HG03442 (cell line): ENCODE measurements around the gene ZFP90.
"Not testable (repeated sequence)": the region's sequence is repeated elsewhere in the genome, so short reads cannot be mapped to it uniquely, and the experiment has no call there.

Experiments used
- ATAC-seq: cut with Tn5 transposase; IDR thresholded peaks from one replicate; pipeline ENCODE4 v1.9.1; 2021; ENCODE audit warnings: mild to moderate bottlenecking, moderate library complexity; ENCODE audit not compliant: unreplicated experiment

Gene ZFP90

DNA sequence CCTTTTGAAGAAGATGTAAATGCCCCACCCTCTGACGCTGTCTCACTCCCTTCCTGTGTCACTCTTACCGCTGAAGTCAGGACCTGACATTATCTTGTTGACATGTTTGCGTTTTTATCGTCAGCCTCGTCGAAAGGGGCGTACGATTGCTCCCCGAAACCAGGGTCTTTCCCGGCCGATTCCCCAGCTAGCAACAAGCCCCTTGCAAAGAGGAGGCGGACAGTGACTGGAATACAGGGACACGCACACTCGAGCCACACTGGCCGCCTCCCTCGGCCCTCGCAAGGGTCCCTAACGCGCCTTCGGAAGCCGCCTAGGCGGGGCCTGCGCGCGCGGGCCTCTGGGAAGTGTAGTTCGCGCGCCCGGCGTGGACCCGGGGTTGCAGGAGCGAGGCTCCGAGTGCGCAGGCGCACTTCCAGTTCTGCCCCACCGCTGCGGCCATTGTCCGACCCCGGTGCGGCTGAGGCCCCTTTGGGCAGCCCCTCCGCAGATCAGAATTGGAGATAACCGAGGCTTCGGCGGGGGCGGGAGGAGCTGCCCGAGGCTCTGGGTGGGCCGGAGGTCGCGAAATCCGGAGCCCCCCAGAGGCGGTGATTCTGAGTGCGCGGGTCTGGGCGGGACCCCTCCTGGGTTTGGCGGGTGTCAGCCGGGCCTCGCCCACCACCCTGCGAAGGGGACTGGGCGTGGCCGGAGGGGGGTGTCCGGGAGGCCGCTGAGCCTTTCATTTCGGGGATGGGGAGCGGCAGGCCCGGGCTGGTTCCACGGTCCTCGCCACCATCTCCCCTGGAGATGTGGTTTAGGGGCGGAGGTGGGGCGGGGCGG is at the start of gene ZFP90:
TSS of gene ZFP90 (plus strand) at position 412 of the 822 bp plus-strand sequence. CDS start 502 bp downstream, outside the sequence.
- peak; percentile 85 for ATAC-seq

DNA sequence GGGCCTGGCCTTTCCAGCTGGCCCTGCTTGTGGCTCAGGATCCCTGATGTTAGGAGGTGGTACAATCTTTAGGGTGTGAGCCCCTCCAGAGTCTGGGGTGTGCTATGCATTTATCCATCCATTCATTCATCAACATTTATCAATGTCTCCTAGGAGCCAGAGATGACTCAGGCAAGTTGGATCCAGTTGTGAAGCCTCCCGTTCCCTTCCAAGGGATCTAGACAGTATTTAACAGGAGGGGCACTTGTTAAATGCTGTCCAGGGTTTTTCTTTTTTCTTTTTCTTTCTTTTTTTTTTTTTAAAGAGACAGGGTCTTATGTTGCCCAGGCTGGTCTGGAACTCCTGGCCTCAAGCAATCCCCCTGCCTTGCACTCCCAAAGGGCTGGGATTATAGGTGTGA is 48.7 kb upstream of the ZFP90 start:
- no peak for ATAC-seq

DNA sequence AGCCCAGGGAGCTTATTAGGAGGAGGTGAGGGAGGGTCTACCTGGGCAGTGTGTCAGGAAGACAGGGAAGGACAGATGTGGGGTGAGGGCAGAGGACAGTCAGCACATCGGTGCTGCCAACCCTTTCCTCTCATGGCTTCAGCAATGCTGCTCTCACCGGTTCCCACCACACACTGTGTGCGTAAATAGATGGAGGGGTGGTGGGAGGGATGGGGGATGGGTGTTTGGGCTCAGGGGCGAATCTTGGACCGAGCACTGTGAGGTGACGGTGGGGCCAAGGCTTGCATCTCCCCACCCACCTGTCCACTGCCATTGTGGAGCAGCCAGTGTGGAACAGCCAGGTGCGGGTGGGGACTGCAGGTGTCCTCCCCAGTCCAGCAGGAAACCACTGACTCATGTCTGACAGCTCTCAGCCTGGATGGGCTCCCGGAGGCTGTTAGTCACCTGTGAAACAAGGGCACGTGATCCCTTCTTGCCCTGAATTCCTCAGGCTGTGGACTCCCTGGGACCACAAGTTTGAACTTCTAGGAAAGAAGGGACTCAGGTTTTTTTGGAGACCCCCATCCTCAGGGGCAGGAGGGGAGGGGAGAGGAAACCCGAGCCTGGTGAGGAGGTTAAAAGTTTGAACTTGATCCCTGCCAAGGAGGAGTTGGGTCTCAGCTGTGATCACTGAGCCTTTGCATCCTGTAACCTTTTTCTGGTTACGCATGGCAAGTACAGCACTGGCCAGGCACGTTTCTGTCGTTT is 48.1 kb upstream of the ZFP90 start:
- no peak for ATAC-seq

GRCh38 chr16:68491576-68491950 is 47.5 kb upstream of the ZFP90 start:
- no peak for ATAC-seq

DNA sequence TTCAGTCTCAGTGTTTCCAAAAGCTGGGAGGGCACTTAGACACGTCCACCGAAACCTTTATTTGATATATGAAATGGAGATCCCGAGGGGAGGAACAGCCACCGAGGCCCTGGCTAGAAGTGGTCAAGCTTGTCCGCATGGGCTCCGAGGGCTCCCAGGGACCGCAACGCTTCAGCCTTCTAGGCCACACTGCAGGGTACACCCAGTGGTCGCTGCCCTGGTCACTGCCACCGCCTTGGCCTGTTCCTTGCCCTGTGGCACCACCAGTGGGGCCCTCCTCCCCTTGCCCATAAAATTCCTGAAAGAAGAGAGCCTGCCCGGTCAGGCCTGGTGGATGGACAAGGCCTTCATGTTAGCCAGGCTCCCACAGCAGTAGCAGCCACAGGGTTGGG is 46.9 kb upstream of the ZFP90 start:
- ATAC-seq = no peak

DNA sequence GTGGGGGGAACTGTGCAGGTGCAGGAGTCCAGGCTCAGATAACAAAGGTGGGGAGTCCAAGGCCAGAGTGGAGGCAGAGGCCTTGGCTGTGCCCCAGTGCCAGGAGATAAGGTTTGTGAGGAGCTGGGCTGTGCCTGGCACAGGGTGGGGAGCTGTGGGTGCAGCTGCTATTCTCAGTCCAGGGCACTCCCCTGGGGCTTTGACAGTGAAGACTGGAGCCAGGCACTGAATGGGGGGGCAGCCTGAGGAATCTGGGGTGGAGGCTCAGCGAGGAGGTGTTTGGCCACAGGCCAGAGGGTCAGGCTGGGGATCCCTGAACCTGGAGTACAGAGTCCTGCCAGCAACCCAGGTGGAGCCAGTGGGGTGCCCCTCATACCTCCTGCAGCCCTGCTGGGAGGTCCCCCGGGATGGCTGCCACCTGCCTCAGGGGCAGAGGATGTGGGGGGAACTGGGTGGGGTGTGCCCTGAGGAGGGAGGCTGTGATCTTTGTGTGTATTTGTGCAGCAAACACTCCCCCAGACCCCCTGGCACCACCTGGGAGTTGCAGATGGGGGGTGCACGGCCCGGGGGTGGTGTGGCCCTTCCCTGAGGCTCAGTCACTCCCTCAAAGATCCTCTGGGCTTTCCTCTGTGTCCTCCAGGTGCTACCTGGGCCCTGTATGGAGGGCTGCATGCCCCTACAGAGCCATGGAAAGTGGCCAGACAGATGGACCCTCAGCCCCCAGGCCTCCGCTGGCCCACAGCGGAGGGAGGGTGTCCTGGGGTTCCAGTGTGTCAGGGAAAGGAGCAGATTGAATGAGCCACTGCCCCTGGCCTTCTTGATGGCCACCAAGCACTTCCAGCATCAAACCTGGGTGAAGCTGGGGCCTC is 46.3 kb upstream of the ZFP90 start:
- no peak for ATAC-seq

GRCh38 chr16:68493412-68494070 is 45.5 kb upstream of the ZFP90 start:
- no peak for ATAC-seq

DNA sequence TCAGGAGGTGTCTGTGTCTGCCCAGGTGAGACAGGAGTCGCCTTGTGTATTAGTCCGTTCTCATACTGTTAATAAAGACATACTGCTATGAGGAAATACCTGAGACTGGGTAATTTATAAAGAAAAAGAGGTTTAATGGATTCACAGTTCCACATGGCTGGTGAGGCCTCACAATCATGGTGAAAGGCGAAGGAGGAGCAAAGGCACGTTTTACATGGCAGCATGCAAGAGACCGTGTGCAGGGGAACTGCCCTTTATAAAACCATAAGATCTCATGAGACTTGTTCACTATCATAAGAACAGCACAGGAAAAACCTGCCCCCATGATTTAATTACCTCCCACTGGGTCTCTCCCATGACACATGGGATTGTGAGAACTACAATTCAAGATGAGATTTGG is 44.8 kb upstream of the ZFP90 start:
- not testable (repeated sequence) for ATAC-seq

DNA sequence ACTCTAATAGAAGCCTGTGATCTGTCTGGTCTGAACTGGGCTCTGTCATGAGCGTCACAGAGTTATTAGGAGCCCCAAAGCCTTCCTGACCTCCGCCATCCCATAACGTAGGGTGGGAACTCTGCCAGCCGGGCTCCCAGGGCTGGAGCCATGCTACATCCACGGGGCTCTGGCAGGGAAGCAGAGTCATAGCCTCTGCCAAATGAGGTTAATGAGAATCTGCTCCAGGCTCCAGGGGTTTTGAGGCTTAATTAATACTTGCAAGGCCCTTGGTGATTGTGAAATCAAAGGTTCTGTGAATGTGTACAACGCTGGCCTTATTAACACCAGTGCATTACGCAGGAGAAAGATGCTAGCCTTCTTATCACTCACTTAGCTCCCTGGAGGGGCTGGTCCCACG is 42.4 kb upstream of the ZFP90 start:
- no peak for ATAC-seq

DNA sequence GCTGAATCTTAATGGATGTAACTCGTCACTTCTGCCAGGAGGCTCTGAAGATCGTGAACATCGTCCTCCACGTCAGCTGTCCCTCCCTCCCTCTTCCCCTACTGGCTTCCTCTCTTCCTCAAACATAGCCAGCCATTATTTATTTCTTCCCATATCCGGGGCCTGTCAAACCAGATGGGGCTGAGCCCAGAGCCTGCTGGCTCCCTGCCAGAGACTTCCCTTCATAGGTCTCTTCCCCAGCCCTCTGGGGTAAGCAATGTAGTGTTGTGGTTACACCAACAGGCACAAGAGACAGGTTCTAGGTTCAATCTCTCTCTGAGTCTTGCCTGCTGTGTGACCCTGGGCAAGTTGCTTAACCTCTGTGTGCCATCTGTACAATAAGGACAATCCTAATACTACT is 40.1 kb upstream of the ZFP90 start:
- ATAC-seq = no peak

GRCh38 chr16:68503334-68503733 is 35.8 kb upstream of the ZFP90 start:
- ATAC-seq = no peak

- ATAC-seq = no peak
Observed at GRCh38 chr16:68504066-68504465, 35.0 kb upstream of the ZFP90 start.

DNA sequence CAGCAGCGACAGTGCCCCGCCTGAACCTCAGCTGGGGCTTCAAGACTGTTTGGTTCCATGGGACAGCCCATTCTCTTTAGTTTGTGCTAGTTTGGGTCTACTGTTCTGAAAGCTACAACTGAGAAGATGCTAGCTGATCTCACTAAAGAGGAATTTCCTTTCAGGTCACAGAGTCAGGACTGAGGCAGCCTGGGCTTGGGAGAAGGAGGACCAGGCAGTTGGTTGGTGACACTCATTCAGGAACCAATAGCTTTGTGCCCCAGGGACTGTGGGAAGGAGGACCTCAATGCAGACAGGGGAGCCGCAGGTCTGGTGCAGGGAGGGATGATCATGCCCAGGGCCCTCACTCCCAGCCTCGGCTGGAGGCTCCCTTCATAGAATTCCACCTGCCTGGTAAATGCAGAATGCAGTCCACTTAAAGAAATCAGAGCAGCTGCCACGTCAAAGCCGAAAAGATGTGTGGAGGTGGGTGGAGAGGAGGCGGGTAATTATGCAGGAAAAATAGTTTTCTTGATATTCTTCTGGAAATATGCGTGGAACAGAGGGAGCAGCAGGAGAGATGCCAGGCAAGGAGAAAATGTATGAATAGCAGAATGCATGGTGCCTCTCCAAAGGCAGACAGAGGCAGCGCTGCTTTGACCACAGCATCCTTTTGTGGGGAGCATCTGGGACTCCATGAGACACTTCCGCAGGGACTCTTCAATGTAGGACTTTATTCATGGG is 32.6 kb upstream of the ZFP90 start:
- no peak for ATAC-seq

DNA sequence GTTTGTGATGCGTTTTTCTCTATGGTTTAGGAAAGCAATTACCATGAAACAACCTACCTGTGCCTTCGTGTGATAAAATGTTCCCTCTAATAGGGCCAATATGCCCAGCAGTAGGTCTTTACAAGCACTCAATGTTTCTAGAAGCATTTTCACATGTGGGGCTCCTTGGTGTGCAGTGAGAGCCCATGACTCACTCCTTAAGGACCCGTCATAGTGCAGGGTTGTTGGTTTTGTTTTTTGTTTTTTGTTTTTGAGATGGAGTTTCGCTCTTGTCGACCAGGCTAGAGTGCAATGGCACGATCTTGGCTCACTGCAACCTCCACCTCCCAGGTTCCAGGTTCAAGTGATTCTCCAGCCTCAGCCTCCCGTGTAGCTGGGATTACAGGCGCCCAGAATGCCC is 31.1 kb upstream of the ZFP90 start:
- no peak for ATAC-seq

DNA sequence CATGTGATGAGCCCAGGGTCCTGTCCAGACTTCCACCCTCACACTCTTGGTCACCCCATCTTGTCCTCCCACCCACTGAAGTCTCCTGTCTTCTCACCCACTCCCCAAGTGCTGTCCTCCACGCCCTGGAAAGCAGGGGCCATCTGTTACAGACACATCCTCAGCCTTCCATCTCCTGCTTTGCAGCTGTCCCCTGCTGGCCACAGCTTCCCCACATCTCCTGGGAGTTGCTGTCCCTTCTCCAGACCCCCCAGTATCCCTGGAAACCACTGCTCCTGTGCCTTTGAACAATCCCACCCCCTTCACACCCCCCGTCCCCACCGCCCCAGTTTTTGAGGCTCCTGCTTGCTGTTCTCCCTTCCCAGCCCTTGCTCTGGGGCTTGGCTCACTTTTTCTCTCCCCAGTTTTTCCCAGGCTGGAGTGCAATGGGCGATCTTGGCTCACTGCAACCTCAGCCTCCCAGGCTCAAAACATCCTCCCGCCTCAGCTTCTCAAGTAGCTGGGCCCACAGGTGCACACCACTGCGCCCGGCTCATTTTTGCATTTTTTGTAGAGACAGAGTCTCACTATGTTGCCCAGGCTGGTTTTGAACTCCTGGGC is 30.4 kb upstream of the ZFP90 start:
- no peak for ATAC-seq

GRCh38 chr16:68509381-68509780 is 29.7 kb upstream of the ZFP90 start:
- ATAC-seq = no peak

GRCh38 chr16:68510775-68511174 is 28.3 kb upstream of the ZFP90 start:
- no peak for ATAC-seq

DNA sequence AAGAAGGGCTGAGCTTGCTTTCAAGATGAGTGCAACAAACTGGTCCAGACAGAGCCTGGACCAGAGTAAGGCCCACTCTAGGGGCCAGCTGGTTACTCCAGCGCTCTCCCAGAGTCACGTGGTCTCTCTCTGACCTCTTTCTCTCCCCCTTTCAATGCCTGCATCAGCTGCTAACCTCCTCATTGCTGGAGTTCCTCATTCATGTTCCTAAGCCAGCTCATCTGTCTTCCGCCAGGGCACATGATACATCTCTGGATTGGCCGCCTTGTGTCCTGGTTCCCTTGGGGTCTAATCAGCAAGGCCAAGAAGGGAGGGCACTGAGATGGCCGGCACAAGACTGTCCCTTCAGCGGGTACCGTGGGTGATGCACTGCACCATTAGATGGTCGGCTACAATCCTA is 26.9 kb upstream of the ZFP90 start:
- no peak for ATAC-seq

DNA sequence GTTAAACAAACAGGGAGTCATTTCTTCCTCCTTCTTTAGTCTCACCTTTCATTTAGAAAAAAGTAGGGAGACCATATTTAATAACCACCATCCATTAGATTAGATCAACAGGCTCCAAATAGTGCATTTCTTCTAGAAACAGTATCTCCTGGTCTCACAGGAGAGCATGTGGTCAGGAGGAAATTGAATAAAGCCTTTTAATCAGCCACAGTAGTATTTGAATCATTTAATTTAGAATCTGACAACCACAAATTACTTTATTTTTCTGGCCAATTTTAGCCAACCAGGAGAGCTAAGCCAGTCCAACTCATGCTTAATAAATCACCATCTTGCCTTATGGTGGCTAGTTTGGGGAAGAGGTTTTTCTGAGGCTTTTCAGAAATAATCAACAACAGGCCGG is 26.3 kb upstream of the ZFP90 start:
- ATAC-seq = no peak

DNA sequence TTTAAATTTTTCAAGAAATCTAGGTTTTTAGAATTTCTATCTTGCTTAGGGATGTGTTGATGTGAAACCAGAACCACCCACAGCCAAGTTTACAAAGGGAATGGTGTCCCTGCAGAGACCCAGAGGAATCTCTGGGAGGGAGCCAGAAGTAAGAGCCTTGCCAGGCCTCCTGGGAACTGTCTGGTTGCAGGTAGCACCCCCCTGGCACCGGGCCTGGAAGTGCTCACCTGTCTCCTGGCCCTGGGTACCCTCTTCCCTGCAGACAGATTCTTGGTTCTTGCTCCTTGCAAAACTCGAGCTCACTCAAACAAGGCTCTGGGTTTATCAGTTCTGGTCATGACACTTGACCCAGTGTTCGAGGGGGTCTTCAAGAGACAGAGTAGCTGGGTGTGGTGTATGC is 24.6 kb upstream of the ZFP90 start:
- ATAC-seq = no peak
